SU-DHL-6 (cell line): ENCODE results near the gene TRIM27.
A peak's percentile ranks its signal among the peaks of the same experiment; 100 is the strongest.
"Not testable (repeated sequence)": the region's sequence is repeated elsewhere in the genome, so short reads cannot be mapped to it uniquely, and the experiment has no call there.

Experiments
- H2AFZ ChIP-seq: fragments of 200-600 bp; sonication (generic); 2 replicates; pipeline ENCODE4 v1.6.1; 2014; ENCODE audit warnings: low read depth, mild to moderate bottlenecking, moderate library complexity, mixed read lengths, antibody characterized with exemption, low read length; ENCODE audit not compliant: severe bottlenecking
- H3F3A ChIP-seq: fragments of 200-600 bp; shearing (Covaris generic); 2 replicates; pipeline ENCODE4 v1.6.0; 2016; ENCODE audit warnings: antibody characterized with exemption, mild to moderate bottlenecking; ENCODE audit not compliant: insufficient read depth
- H3K27ac ChIP-seq: fragments of 200-600 bp; sonication (generic); 2 replicates; pipeline ENCODE4 v1.5.1; 2016; ENCODE audit warnings: low read depth, mild to moderate bottlenecking, low read length, moderate library complexity, mixed read lengths
- H3K27me3 ChIP-seq: fragments of 200-600 bp; sonication (generic), shearing (Covaris generic); 2 replicates; pipeline ENCODE4 v1.6.0; 2014; ENCODE audit warnings: mild to moderate bottlenecking, low read length
- H3K36me3 ChIP-seq: fragments of 200-600 bp; sonication (generic); 2 replicates; pipeline ENCODE4 v1.6.1; 2014; ENCODE audit warnings: mild to moderate bottlenecking, low read length, mixed read lengths
- H3K4me2 ChIP-seq: fragments of 300-600, 200-600 bp; shearing (Covaris generic), sonication (generic); 2 replicates; pipeline ENCODE4 v1.6.0; 2014; ENCODE audit warnings: low read length, low read depth, mild to moderate bottlenecking; ENCODE audit not compliant: poor library complexity, severe bottlenecking
- H3K4me3 ChIP-seq: fragments of 200-600 bp; sonication (generic); 2 replicates; pipeline ENCODE4 v1.5.1; 2014; ENCODE audit warnings: antibody characterized with exemption, low read length, mild to moderate bottlenecking, mixed read lengths; ENCODE audit not compliant: insufficient read depth, poor library complexity, severe bottlenecking
- H3K79me2 ChIP-seq: fragments of 200-600 bp; sonication (generic); 2 replicates; pipeline ENCODE4 v1.6.1; 2014; ENCODE audit warnings: mild to moderate bottlenecking, low read length, moderate library complexity; ENCODE audit not compliant: insufficient read depth
- H3K9ac ChIP-seq: fragments of 200-600 bp; sonication (generic); 2 replicates; pipeline ENCODE4 v1.7.0; 2014; ENCODE audit warnings: mild to moderate bottlenecking, low read length
- H3K9me2 ChIP-seq: fragments of 200-600 bp; sonication (generic); replicated peaks from 2 replicates; pipeline ENCODE4 v1.6.1; 2014; ENCODE audit warnings: low read length; ENCODE audit not compliant: insufficient read depth
- H3K9me3 ChIP-seq: fragments of 200-600 bp; sonication (generic); 2 replicates; pipeline ENCODE4 v1.6.1; 2014; ENCODE audit warnings: low read length, mixed read lengths; ENCODE audit not compliant: insufficient read depth
- H4K20me1 ChIP-seq: fragments of 200-600 bp; sonication (generic); 2 replicates; pipeline ENCODE4 v1.6.1; 2014; ENCODE audit warnings: low read depth, mild to moderate bottlenecking, antibody characterized with exemption, low read length, moderate library complexity, mixed read lengths
- CTCF ChIP-seq: fragments of 200-600 bp; sonication (generic); IDR thresholded peaks from one replicate; pipeline ENCODE4 v1.5.1; 2017; ENCODE audit warnings: antibody characterized with exemption, mild to moderate bottlenecking, low read length, moderate library complexity; ENCODE audit not compliant: insufficient read depth, poor library complexity, severe bottlenecking
- EZH2phosphoT487 ChIP-seq: fragments of 200-600 bp; sonication (generic), shearing (Covaris generic); conservative IDR thresholded peaks from 2 replicates; pipeline ENCODE4 v1.6.1; 2018; ENCODE audit warnings: mild to moderate bottlenecking, antibody characterized with exemption, low read length, moderate library complexity, mixed read lengths

The TRIM27 gene

DNA sequence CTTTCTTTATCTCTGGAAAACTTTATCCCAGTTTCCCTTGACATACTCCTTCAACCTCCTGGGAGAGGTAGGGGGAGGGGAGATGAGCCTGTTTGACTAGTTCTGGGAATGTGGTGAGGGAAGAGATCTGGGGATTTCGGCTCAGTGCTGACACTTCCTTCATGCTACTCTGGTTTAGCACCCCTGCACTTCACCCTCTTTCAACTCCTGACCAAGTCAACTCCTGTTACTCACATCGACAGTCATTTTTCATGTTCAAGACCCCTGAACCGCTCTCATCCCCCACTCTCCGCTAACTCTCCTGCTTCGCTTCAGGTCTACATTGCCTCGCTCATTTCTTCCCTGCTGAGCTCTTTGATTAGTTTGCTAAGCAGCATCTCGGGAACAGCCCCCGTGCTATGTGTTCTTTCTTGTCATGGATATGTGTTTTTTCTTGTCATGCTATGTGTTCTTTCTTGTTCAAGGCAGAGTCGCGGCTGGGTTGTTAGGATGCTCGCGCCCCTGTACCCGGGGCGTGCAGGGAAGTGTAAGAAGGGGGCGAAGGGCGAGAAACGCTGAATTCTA lies 16.6 kb upstream of the TRIM27 start:
- peaks cover 7% of the 10 kb centered on the region for H3F3A ChIP-seq
- H2AFZ ChIP-seq: peak overlapping the region; percentile 86
- peak overlapping the region; percentile 58 for H3K4me3 ChIP-seq
- no peaks in the 10 kb centered on the region for H3K79me2 ChIP-seq
- H3K27me3 ChIP-seq: no peaks in the 10 kb centered on the region
- H4K20me1 ChIP-seq: no peaks in the 10 kb centered on the region
- no peaks in the 10 kb centered on the region for H3K9me3 ChIP-seq
- no peak for TF ChIP-seq EZH2phosphoT487
- no peak for TF ChIP-seq CTCF
- H3K9ac ChIP-seq: peak overlapping the region; percentile 38
- H3K27ac ChIP-seq: no peak overlapping the region
- peak overlapping the region; percentile 57 for H3K4me2 ChIP-seq
- H3K36me3 ChIP-seq: no peaks in the 10 kb centered on the region
- H3K9me2 ChIP-seq: no peaks in the 10 kb centered on the region

DNA sequence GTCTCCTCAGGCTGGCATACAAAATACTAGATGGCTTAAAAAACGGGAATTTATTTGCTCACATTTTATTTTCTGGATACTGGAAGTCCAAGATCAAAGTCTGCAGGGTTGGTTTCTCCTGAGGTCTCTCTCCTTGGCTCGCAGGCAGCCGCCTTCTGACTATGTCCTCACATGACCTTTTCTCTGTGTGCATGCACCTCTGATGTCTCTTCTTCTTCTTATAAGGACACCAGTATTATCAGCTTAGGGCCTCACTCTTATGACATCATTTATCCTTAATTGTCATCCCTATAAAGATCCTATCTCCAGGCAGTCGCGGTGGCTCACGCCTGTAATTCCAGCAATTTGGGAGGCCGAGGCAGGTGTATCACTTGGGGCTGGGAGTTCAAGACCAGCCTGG lies 9.3 kb upstream of the TRIM27 start:
- Histone ChIP-seq H3F3A (no peaks in the 10 kb centered on the region; the same call in 1 of the 2 replicates), H4K20me1 (no peaks in the 10 kb centered on the region), H3K9me2 (no peaks in the 10 kb centered on the region), H3K36me3 (no peaks in the 10 kb centered on the region), H3K27me3 (no peaks in the 10 kb centered on the region), H3K27ac (no peak overlapping the region), H3K9me3 (no peaks in the 10 kb centered on the region), H3K9ac (no peak overlapping the region), H3K4me3 (no peak overlapping the region), H2AFZ (no peak overlapping the region), H3K4me2 (no peak overlapping the region), H3K79me2 (no peaks in the 10 kb centered on the region)
- TF ChIP-seq EZH2phosphoT487: no peak
- TF ChIP-seq CTCF: no peak

DNA sequence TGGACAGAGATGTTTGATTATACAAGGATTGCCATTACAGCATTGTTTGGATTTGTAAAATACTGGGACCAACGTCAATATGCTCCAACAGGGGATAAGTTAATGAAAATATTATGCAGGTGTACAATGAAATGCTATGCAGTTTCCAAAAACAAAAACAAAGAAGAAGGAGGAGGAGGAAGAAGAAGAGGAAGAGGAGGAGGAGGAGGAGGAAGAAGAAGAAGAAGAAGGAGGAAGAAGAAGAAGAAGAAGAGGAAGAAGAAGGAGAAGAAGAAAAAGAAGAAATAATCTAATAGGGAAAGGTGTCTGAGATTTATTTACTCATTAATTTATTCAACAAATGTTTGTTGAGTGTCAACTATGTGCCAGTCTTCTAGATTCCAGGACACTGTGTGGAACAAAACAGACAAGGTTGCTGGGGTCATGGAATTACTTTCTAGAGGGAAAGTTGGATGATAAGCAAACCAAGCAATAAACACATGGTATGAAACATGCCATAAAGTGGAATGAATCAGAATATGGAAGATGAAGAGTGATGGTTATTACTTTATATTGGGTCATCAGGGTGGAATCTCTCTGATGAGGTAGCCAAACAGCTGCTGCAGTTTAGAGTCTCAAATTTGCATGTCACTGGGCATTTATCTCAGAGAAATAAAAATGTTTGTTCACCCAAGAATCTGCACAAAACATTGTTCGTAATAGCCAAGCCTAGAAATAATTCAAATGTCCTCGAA lies 6.3 kb upstream of the TRIM27 start:
- H3K36me3 ChIP-seq: no peaks in the 10 kb centered on the region
- no peak overlapping the region for H3K4me3 ChIP-seq
- H3K4me2 ChIP-seq: no peak overlapping the region
- H3K27ac ChIP-seq: no peak overlapping the region
- H3K27me3 ChIP-seq: no peaks in the 10 kb centered on the region
- H4K20me1 ChIP-seq: no peaks in the 10 kb centered on the region
- no peaks in the 10 kb centered on the region for H3K9me2 ChIP-seq
- no peaks in the 10 kb centered on the region for H3K79me2 ChIP-seq
- H3F3A ChIP-seq: 0 out of 2 replicates have a peak, but pooled peaks cover 5% of the 10 kb centered on the region
- H3K9me3 ChIP-seq: no peaks in the 10 kb centered on the region
- no peak for TF ChIP-seq EZH2phosphoT487
- TF ChIP-seq CTCF: no peak
- no peak overlapping the region for H2AFZ ChIP-seq
- no peak overlapping the region for H3K9ac ChIP-seq

- H3K27me3 ChIP-seq, H3K79me2 ChIP-seq, H3K27ac ChIP-seq, H3K36me3 ChIP-seq, H3K9me2 ChIP-seq, H3F3A ChIP-seq, H3K4me2 ChIP-seq, H3K4me3 ChIP-seq, H3K9ac ChIP-seq, H2AFZ ChIP-seq, H3K9me3 ChIP-seq, H4K20me1 ChIP-seq: not testable (repeated sequence)
These were observed 5.6 kb upstream of the TRIM27 start for GRCh38 chr6:28929339-28929738.
